Caki2 (cell line): ENCODE measurements around the gene GCNT1. TPM values are rescaled to one million over a fixed set of nuclear protein-coding genes. Genes with fewer than 3 reads are reported as not detected.

Experiments used
- DNase-seq: peaks from one replicate; pipeline ENCODE4 v3.0.0-alpha.2; 2015; ENCODE audit warnings: low read depth
- in situ Hi-C: cut with HindIII; loops from 2 replicates; pipeline ENCODE4 v1.10.0; 2016; ENCODE audit warnings: low sequenced_read_pairs, low pct_unique_long_range_greater_than_20kb, mixed read lengths
- total RNA-seq: library from RNA; depleted of rRNA; stranded (reverse); fragments of >200 nt; shearing (Covaris generic); gene quantifications from 2 replicates; pipeline ENCODE4 v1.2.3, GENCODE V29; 2014; ENCODE audit warnings: low replicate concordance

Gene GCNT1
- total RNA-seq, 1 experiment from 2014 or later = 11.1 TPM

DNA sequence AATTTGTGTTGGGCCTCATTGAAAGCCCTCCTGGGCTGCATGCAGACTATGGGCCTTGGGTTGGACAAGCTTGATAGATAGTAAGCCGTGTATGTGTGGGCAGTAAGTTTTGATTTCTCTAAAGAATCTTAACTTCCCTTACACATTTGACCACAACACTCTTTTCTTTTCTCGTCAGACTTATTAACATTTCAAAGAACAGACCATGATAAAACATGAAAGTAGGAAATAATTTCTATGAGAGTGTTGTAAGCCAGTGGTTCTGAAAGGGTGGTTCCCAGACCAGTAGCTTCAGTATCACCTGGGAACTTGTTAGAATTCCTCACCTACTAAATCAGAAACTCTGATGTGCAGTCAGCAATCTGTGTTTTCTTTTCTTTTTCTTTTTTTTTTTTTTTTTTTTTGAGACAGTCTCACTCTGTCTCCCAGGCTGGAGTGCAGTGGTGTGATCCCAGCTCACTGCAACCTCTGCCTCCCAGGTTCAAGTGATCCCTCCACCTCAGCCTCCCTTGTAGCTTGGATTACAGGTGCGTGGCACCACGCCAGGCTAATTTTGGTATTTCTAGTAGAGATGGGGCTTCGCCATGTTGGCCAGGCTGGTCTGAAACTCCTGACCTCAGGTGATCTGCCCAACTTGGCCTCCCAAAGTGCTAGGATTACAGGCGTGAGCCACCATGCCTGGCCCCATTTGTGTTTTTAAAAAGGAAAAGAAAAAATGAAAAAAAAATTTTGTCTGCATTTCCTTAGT lies 20.0 kb upstream of the GCNT1 start:
- DNase-seq = no peak
- in situ Hi-C loops = no loop called here

DNA sequence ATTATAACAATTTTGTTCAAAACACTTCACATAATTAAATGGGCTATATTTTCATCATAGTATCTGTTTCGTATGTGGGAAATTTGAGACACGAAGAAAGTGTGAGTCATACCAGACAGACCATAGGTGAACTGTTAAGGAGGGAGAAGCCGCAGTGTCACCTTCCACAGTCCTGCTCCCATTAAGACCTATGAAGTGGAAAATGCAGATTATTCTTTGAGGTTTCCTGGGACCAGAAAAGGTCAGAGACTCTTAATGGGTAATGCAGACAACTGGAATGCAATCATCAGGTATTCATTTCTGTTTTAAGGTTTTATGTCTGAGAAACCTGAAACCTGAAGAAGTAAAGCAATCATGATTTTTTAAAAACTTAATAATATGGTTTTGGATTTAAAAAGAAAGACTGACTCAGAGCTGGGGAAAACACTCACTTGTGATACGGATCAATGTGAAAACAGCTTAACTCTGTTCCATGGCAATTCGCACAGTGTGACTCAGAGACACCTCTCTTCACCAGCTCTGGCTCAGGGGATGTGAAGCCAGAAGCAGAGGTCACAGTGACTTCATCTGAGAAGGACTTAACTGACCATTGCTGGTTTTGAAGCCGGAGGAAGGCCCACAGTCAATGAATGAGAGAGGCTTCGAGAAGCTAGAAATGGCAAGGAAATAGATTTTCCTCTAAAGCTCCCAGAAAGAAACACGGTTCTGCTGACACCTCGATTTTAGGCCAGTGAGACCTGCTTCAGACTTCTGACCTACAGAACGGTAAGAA lies 17.2 kb upstream of the GCNT1 start:
- in situ Hi-C loops = no loop called here
- DNase-seq = peak; percentile 86

DNA sequence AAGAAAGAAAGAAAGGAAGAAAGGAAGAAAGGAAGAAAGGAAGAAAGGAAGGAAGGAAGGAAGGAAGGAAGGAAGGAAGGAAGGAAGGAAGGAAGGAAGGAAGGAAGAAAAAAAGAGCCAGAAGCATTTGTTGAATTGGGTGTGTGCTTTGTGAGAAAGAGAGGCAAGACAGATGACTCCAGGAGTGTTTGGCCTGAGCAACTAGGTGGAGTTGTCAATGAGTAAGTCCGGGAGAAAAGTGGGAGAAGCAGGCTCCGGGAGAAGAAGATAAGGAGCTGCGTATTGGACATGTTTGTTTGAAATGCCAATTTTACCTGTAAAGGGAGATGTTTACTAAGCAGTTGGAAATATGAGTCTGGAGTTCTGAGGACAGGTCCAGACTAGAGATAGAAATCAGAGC lies 15.1 kb upstream of the GCNT1 start:
- in situ Hi-C loops = no loop called here
- no peak for DNase-seq

DNA sequence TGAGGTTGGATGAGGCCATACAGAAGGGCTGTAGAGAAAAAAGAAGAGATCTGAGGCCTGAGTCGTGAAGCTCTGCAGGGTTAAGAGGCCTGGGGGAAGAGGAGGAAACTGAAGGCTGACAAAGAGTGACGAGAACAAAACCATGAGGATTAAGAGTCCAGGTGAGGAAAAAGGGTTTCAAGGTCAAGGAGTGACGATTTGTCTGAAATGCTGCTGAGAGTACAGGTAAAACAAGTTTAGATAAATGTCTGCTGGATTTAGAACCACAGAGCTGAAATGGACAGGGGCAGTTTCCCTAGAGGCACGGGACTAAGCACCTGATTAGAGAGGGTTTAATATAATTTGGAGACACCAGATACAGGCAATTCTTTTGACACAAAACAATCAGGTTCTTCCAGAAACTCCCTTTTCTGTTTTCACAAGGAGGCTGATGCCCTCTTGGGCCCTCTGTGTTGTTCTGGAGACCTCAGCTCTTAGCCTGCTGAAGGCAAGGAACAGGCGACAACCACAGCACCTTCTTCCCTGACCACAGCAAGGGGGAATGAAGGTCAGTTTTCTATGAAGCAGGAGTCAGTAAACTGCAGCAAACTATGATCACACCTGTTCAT lies 14.6 kb upstream of the GCNT1 start:
- DNase-seq = no peak
- in situ Hi-C loops = no loop called here

DNA sequence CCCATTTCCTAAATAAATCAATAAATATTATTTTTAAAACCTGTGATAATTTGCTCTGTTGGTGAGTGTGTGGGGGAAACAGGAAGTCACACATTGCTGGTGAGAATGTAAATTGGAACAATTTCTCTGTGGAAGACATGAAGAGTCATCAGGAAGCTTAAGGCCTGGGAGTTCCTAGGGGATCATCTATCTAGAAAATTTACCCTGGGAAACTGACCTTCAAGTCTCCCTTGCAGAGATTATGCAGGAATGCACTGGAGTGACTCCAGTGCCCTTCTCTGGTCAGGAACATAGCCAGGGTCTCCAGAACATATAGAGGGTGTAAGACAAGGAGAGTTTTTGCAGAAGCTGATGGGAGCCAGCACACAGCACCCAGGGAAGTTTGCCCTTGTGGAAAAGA lies 13.0 kb upstream of the GCNT1 start:
- no peak for DNase-seq
- in situ Hi-C loops = no loop called here

DNA sequence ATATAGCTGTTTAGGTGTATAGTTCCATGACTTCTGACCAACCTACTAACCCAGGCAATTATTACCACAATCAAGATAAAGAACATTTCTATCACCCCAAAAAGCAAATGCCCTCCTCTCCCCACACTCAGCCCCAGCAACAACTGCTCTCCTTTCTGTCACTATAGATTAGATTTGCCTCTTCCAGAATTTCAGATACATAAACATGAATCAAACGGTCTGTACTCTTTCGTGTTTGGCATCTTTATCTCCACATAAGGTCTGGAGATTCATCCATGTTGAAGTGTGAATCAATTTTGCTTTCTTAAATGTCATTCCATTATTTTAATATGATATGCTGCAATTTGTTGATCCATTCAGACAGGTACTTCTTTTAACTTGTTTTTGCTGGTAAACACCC lies 10.5 kb upstream of the GCNT1 start:
- in situ Hi-C loops = no loop called here
- no peak for DNase-seq

DNA sequence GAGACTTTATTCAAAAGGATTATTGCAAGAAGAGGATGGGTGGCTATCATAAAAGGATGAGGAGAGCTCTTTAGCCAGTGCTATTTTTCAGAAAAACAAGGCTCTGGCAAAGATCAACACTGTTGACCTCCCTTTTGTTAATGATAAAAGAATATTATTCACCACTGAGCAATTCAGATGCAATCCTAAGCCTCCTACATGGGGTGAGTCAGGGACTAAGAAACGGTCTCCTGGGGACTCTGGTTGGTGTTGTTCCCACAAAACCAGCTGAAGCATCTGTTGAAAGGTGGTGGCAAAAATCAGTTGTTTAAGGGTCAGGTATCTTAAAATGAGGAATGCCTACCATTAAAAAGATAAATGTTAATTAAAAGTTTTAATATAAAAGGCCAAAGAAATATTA lies 7.7 kb upstream of the GCNT1 start:
- in situ Hi-C loops = no loop called here
- peak; percentile 28 for DNase-seq

DNA sequence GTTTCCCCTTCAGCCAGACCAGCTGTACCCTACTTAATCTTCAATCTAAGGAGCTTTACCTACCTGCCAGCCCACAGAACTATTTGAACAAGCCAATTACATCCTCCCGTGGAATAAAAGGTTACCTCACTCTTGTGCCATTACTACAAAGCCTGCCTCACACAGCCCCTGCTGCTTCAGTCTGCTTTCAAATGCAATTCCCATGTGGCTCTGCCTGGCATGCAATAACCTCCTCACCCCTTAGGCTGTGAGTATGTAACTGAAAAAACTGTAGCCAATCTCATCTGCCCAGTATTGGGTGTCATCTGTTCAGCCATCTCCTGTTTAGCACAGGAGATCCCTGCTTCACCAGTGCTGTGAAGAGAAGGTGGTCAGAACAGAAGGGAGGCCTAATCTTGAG lies 6.1 kb upstream of the GCNT1 start:
- in situ Hi-C loops = no loop called here
- no peak for DNase-seq

DNA sequence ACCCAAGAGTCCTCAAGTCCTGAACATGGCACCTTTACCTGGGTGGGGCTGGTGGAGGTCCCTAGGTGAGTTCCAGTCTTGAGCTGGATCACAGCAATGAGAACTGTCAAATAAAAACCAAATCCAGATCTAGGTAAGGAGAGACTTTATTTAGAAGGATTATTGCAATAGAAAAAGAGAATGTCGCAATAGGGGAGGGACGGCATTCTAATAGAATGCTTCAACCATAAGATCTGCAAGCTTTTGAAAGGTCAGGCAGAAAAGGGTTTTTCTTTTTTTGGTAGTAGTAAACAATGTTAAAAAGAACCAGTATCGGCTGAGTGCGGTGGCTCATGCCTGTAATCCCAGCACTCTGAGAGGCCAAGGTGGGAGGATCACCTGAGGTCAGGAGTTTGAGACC lies 5.2 kb upstream of the GCNT1 start:
- in situ Hi-C loops = no loop called here
- no peak for DNase-seq

DNA sequence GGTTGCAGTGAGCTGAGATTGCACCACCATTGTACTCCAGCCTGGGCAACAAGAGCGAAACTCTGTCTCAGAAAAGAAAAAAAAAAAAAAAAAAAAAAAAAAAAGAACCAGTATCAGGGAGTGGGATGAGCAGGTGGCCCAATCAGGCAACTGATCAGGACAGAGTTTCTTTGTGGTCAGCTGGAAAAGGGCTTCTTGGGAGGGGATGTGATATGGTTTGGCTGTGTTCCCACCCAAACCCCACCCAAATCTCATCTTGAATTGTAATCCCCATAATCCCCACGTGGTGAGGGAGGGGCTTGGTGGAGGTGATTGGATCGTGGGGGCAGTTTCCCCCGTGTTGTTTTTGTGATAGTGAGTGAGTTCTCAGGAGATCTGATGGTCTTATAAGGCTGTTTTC lies 4.7 kb upstream of the GCNT1 start:
- DNase-seq = no peak
- in situ Hi-C loops = no loop called here

DNA sequence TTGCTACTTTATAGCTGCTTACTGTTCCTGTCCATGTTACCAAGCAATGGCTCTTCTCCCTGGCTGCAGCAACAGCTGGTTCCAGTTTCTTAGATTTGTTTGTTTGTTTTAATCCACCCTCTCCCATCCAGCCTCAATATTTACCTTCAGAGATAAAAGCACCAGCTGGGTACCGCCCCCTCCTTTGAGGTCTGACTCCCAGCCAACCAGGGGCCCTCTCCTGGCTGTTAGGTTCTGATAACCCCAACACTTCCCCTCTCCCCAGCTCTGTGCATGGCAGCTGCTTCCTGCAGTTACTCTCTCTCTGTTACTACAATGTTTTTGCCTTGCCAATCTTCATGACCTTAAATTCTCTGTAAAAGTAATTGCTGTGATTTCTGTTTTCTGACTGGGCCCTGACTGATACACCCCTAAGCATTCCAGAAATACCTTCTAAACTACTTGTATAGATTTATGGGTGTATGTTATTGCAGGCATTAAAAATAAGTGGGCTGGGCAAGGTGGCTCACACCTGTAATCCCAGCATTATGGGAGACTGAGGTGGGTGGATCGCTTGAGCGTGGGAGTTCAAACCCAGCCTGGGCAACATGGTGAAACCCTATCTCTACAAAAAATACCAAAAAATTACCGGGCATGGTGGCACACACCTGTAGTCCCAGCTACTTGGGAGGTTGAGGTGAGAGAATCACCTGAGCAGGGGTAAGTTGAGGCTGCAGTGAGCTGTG lies 2.6 kb upstream of the GCNT1 start:
- in situ Hi-C loops = no loop called here

DNA sequence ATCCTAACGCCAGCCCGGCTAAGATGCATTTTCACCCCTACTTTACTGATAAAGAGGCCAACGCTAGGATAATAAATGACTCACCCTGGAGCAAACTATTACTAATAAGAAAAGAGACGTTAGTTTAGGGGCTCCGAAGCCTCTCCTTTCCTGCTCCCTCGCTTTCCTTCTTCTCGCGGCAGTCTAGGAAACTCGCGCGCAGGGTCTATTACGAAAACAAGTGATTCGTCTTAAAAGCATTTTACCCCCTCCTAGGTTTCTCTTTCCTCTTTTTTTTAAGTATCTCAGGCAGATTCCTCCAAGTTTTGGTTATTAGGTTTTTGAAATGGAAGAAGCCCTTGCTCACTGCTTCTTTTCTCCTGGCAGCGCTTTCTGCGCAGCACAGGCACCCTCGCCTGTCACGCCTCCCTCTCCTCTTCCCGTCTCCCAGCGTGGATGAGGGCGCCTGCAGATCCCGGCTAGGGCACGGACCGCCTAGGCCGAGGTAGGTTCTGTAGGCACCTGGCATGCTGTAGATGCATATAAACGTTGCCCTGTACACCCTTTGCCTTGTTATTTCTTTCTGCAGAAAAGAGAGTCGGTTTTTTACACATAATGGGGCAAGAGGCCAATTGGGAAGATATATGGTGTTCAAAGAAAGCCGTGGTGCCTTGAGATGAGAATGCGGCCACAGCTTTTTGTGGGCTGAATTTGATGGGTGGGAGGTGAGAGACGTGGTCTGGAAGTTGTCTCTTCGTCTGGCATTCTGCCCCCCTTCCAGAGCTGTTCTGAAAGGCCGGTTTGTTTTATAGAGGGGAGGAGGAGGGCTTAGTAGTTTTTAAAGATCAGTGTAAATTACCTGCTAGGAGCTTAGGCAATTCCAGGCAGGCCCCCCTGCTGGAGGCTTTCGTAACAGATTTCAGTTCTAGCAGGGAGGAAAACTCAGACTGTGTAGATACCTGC lies 983 bp downstream of the GCNT1 start:
- DNase-seq = peak; percentile 49
- in situ Hi-C loops = no loop called here

More for the DNA sequence above, 2.6 kb upstream of the GCNT1 start:
- DNase-seq = peak; percentile 76

DNA sequence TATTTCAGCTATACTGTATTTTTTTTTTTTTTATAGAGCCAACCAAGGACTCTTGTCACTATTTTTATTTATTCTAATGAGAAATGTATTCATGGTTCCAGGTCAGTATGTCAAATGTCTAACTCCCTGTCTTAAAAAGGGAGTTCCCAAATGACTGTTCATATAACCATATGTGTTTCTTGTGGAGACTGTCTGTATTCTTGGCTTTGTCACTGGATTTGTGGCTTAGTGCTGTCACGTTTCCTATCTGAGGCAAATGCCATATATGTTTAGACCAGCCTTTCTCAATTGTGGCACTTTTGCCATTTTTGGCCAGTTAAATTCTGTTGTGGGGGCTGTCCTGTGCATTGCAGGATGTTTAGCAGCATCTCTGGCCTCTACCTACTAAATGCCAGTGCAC lies 3.1 kb downstream of the GCNT1 start:
- DNase-seq = no peak
- in situ Hi-C loops = no loop called here

DNA sequence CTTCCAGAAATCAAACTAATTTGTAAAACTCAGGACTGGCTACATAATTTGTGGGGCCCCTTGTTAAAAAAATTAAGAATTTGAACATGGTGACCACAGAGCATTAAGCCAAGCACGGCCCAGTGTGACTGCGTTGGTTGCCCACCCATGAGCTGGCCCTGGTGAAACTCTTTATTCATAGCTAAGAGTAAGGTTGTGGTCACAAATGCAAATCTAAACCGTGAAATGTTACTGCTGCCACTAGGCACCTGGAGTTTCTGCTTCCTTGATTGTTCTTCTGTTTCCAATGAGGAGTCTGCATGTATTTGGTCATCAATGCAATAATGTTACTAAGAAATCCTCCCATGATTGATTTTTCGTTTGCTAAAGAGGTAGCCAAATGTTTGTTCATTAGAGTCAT lies 4.2 kb downstream of the GCNT1 start:
- in situ Hi-C loops = no loop called here

DNA sequence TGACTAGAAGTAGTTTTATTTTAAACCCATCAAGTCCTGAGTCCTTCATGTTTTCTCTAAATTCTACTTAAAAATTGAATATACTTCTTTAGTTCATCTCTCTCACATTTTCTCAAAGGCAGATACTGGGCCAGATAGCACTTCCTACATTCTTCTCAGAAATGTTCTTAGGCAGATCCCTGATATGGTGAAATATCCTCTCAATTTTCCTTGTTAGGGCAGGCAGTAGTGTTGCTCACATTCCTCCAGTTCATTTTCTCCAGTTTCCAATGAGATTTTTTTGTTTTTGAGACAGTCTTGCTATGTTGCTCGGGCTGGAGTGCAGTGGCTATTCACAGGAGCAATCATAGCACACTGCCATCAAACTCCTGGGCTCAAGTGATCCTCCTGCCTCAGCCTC lies 5.7 kb downstream of the GCNT1 start:
- in situ Hi-C loops = no loop called here
- DNase-seq = no peak

More for the DNA sequence above, 4.2 kb downstream of the GCNT1 start:
- no peak for DNase-seq

DNA sequence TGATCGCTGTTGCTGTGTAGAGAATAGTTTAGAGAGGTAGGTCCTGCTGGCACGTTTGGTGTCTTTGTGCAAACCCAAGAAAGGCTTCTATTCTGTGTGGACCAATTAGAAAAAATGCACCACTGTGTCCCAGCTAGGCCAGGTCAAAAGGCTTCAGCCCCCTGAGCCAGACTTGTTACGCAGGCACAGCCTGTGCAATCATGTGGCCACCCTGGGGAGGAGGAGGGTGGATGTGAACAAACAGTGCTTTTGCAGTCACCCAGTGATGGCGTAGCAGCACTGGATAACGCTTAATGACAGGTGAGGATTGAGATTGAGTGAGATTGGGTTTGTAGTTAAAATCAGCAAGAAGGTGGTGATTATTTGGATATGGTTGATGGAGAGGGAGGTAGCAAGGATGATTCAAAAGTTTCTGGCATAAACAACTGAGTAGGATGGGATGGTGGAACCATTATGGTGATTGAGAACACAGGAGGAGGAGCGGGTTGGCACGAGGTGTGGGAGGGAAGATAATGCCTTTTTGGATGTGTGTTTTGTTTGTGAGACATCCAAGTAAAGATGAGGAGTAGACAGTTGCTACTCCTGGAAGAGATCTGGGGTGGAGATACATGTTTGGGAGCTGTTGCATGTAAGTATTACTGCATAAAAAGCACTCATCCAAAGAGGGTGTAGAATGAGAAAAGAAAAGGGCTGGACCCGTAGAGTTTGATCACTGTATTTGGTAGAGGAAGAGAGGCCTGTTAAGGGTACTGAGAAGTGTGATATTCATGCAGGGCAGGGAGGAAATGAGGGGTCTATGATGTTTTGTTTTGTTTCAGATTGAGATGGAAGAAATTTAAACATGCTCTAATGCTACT lies 6.7 kb downstream of the GCNT1 start:
- DNase-seq = no peak
- in situ Hi-C loops = no loop called here

DNA sequence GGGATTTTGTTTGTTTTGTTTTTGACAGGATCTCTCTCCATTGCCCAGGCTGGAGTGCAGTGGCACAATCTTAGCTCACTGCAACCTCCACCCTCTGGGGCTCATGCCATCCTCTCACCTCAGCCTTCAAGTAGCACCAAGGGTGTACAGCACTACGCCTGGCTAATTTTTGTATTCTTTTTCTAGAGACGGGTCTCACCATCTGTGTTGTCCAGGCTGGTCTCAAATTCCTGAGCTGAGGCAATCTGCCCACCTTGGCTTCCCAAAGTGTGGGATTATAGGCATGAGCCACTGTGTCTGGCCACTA lies 7.3 kb downstream of the GCNT1 start:
- in situ Hi-C loops = no loop called here
- no peak for DNase-seq
